COLO668 (cell line): ENCODE results near the gene ZNF628.

Source experiments
- DNase-seq: peaks from one replicate; lab custom pipeline; 2025; ENCODE audit not compliant: unreplicated experiment; lab: John Stamatoyannopoulos, UW

The ZNF628 gene

DNA sequence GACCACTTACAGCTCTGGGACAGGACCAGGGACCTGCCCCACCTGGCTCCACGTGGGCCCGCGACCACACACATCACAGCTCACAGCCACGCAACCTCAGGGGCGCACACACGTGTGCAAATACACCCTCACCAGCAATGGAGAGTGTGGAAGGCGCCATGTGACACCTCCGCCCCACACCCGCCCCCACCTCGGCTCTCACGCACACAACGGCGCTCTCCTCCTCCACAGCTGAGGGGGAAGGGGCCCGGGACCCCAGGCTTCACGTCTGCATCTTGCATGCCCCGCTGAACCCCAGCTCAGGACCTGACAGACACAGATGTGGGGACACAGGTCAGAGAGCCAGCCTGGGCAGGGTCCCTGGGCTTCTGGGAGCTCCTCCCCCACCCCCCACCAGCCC, 26.9 kb upstream of the ZNF628 start:
- DNase-seq = no peak

GRCh38 chr19:55451163-55451964, 25.1 kb upstream of the ZNF628 start:
- no peak for DNase-seq

- DNase-seq = peak; percentile 10
Observed at GRCh38 chr19:55451965-55452748, 24.3 kb upstream of the ZNF628 start.

DNA sequence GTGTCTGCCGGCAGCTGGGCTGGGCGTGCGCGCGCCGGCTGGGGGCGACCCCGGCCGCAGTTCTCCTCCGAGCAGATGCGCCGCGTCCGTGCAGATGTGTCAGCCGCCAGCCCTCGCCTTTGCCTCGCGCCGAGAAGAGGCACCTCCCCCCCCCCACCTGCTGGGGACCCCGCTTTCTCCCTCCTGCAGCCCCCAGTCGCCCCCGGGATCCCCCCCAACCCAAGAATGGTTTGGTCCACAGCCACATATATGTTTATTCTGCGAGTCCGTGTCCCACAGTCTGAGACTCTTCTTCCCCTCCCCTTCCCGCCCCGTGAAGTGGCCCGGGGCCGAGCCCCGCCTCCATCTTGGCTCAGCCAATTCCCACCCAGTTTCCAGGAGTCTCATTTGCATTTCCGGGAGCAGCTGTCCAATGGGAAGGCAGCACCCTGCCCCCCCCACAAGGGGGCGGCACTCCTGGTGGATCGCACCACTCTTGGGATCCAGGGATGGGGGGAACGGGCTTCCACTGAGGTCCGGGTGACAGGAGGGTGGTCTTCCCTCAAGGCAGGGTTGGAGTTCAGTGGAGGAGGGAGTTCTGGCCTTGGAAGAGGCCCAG, 23.6 kb upstream of the ZNF628 start:
- peak; percentile 12 for DNase-seq

GRCh38 chr19:55453511-55454260, 22.7 kb upstream of the ZNF628 start:
- DNase-seq = no peak

DNA sequence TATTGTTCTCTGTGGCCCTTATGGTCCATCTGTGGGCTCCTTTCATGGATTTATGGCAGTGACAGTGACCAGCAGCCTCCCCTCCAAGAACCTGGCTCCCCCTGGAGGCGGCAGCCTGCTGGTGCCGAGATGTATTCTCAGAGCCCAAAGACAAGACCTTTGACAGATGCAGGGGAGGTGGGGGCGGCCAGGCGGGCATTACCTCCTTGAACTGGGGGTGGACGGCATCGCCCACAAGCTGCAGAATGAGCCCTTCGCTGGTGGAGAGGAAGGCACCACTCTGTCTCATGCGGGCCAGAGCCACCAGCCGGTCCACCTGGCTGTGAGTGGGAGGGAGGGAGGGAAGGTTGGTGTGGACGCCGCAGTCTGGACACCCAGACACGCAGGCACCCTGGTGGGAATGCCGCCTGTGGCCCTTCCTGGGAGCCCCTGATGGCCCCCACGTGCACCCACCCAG, 21.6 kb upstream of the ZNF628 start:
- DNase-seq = peak; percentile 37

GRCh38 chr19:55455576-55456235, 20.7 kb upstream of the ZNF628 start:
- DNase-seq = no peak

GRCh38 chr19:55456347-55456746, 20.1 kb upstream of the ZNF628 start:
- no peak for DNase-seq

DNA sequence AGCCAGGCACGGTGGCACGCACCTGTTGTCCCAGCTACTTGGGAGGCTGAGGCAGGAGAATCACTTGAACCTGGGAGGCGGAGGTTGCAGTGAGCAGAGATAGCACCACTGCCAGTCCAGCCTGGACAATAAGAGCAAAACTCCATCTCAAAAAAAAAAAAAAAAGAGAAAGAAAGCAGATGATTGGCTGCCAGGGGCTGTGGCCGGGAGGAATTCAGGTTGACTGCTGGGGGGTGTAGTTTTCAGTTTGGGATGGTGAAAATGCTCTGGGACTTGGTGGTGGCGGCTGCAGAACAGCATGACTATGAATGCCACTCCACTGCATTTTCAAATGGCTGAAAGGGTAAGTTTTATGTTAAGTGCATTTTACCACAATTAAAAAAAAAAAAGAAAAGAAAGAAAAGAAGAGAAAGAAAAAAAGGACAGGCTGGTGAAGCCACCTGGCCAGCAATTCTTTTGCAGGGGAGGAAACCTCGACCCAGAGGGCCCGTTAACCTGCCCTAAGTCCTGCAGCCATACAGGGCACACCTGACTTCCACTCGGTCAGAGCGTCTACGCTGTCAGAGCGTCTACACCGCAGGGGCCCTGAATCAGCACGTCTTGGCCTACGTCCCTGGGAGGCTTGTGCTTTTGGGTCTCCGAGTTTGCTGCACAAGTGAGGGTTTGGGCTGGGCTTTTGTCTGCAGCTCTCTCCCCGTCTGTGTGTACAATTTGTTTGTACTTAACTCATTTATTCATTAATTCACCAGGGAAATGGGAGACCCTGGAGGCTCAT, 18.5 kb upstream of the ZNF628 start:
- no peak for DNase-seq

DNA sequence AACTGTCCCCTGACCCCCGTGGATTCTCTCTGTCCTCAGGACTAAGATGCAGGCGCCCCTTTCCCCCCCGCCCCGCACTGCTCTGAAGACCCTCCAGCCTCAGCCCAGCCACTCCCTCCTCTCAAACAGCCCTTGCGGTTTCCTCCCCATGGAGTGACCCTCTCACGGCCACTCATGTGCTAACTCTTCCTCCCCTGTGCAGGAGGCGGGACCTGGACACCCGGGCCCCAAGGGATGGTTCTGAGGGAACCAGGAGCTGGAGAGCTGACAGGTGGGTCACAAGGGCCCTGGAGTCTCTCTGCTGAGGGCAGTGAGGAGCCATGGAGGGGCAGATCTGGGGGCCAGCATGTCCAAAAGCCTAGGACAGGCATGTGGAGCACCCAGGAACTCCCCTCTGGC, 16.9 kb upstream of the ZNF628 start:
- no peak for DNase-seq

DNA sequence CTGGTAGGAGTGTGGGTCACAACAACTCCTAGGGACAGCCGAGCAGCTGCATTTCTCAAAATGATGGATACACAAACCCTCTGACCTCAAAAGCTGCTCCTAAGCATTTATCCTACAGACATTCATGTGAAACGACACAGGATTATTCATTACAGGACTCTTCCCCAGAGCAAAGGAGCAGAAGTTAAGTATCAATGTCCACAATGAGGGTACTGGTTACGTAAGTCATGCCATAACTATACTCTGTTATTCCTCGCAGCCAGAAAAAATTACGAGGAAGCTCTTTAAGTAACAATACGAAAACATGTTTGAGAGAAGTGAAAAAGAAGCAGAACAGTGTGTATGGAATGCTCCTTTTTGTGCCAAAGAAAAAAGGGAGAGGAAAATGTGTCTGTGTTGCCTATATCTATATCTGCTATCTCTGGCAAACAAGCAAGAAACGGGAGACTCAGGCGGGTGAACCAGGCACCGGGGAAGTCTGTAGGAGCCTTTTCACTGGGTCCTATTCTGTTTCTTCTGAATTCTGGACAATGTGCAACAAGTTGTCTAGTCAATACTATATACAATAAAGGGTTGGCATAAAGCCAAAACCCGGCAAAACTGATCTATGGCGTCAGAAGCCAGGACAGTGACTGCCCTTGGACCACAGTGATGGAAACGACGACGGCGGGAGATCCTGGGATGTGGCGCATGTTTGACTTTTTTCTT, 16.3 kb upstream of the ZNF628 start:
- peak; percentile 15 for DNase-seq

DNA sequence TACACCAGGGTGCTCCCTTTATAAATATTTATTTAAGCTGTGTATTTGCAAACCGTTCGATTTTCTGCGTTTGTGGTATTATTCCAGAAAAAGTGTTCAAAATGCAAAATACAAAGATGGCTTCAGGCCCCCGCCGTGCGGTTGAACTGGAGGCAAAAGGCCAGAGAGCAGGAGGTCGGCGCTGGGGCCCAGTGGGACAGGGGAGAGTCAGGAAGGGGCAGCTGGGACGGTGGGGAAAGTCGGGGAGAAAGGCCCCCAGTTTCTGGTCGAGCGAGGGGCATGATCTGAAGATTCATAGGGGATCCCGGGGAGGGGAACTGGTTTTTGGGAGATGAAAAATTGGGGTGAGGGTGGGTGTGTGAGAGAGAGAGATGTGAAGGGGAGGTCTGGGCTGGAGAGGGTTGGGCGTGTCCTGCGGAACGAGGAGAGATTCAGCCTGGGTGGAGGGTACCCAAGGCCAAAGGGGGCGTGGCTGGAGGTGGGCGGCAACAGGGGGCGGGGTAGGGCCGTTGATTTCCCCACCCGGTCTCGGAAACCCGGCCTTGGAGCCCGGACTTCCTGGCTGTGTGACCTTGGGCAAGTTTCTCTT, 15.7 kb upstream of the ZNF628 start:
- peak; percentile 68 for DNase-seq

DNA sequence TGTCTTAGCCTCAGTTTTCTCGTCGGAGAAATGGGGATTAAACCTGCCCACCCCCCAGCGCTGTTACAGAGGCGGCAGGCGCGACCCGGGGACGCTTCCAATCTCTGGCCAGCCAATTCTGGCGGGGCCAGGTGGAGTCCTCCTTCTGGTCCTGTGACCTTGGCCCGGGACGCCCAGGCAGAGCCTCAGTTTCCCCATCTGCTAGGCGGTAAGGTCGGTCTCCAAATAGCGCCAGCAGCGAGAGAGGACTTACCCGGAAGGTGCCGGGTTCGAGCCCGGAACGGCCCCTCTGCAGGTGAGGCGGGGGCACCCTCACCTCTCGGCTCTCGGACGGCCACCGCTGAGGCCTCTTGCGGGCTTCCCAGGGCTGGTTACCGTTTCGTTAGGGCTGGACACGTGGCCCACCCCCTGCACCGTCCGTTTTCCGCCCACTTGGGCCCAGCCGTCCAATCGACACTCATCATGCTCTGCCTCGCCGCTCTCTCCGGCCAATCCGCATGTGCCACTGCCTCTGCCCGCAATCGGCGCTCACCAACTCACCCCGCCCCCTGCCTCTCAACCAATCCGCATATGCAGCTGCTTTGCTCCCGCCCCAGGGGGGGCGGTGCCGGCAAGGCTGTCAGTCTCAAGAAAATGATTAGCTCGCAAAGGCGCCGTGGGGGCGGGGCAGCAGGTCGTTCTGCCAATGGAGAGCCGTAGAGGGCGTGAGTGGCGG, 15.0 kb upstream of the ZNF628 start, which contains the start of gene ISOC2:
ISOC2 (minus strand) TSS at position 384 of the 715 bp plus-strand sequence. CDS start 5,156 bp downstream, outside the sequence.
- DNase-seq = peak; percentile 100

- peak; percentile 16 for DNase-seq
Observed at GRCh38 chr19:55461974-55462626, 14.3 kb upstream of the ZNF628 start.

DNA sequence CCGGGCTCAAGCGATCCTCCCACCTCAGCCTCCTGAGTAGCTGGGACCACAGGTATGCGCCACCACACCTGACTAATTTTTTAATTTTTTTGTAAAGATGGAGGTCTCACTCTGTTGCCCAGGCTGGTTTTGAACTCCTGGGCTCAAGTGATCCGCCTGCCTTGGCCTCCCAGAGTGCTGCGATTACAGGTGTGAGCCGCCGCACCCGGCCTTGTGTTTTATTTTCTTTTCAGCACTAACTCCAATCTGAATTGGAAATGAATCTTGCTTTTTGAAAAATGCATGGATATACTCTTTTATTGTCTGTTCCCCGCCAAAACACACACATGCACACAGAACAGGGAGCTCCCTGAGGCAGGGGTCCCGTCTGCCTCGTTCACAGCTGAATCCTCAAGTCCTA, 13.7 kb upstream of the ZNF628 start:
- no peak for DNase-seq

GRCh38 chr19:55463583-55464031, 12.8 kb upstream of the ZNF628 start:
- no peak for DNase-seq

DNA sequence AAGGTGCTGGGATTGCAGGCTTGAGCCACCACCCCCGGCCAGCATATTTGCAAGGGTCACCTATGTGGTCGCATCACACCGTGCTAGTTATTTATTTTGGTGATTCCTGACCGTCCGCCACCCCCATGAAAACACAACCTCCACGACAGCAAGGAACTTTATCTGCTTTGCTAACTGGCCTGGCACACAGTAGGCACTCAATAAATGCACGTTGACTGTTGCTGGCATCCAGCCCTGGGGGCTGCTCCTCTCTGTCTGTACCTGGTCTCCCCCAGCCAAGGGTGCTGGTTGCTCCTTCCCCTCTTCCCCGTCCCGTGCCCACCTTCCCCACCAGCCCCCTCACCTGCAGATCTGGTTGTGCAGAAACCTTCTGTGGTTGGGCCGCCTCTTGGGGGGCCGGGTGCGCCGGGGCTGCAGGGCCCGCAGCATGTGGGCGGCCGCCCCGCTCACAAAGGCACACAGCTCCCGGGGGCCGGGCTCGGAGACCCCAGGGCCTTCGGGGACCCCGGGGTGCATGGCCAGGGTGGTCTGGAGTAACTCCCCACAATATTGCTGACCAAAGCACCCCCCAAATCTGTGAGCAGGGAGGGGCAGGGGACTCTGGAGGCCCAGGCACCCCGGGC, 12.3 kb upstream of the ZNF628 start:
- no peak for DNase-seq
